Raji (cell line): Measurements from ENCODE around the gene MGAT5B.

ENCODE experiments used
- POLR2A ChIP-seq: IDR thresholded peaks from 2 replicates; pipeline ENCODE4 v1.6.1; 2011; ENCODE audit warnings: low read depth, low read length, control low read depth; ENCODE audit not compliant: insufficient read depth

MGAT5B gene

DNA sequence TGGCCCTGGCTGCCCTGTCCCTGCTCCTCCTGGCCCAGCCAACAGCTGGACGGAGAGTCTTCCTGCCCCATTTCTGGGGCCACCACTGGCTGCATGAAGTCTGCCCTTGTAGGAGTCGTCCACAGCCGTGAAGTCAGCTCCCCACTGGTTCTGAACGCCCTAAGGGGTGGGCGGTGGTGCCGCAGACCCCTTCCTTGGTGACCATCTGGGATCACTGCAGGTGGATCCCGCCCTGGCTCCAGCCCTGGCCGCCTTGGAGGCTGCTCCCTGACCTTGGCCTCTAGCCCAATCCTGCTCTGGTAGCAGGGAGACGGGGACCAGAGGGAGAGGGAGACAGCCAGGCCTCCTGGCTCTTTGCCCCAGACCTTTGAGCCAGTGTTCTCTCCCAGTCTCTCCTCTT, 35.4 kb downstream of the MGAT5B start:
- no peak for TF ChIP-seq POLR2A

DNA sequence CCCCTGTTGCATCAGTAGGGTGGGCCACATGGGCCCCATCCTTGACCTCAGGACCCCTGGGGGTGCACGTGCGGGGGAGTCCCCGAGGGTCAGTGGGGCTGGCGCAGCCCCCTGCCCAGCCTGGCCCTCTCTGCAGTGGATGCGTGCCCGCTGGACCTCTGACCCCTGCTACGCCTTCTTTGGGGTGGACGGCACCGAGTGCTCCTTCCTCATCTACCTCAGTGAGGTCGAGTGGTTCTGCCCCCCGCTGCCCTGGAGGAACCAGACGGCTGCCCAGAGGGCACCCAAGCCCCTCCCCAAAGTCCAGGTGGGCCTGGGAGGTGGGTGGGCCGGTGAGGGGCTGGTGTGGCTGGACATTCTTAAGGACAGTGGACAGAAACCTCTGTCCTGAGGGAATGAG, 35.9 kb downstream of the MGAT5B start:
- no peak for TF ChIP-seq POLR2A

DNA sequence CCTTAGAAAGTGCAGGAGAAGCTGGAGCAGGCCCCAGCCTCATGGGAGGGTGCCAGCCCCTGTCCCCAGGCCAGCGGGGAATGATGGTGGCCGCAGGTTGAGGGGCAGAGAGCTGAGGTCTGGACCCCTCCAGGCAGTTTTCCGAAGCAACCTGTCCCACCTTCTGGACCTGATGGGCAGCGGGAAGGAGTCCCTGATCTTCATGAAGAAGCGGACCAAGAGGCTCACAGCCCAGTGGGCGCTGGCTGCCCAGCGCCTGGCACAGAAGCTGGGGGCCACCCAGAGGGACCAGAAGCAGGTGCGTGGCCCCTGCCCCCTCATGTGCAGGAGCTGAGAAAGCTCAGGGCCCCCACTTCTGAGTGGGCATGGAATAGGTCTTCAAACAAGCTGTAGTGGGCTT, 36.8 kb downstream of the MGAT5B start:
- no peak for TF ChIP-seq POLR2A

DNA sequence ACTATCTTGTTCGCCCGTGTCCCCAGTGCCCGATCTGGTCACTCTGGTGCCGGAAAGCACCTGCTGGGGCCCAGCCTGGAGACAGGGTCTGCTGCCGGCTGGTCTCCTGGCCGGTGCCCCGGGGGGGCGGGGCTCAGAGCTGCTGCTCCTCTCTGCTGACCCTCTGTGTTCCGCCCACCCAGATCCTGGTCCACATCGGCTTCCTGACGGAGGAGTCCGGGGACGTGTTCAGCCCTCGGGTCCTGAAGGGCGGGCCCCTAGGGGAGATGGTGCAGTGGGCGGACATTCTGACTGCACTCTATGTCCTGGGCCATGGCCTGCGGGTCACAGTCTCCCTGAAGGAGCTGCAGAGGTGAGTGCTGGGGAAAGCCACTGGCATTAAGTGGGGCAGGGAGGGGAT, 37.6 kb downstream of the MGAT5B start:
- TF ChIP-seq POLR2A = no peak

DNA sequence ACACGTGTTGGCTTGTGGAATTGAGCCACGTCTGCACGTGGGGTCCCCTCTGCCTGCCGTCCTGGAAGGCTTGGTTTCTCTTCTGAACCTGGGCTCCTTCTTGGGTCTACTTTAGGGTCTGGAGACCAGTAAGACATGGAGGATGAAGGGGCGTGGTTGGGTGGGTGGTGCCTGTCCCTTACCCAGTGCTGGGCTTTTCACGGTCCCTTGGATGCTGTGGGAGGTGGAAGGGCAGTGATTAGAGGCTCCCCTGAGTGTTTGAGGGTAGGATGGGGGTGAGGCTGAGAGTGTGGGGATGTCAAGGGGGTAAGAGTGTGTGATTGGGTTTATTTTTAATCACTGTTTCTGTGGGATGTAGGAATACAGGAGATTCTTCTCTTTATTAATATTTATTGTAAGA, 38.3 kb downstream of the MGAT5B start:
- no peak for TF ChIP-seq POLR2A

DNA sequence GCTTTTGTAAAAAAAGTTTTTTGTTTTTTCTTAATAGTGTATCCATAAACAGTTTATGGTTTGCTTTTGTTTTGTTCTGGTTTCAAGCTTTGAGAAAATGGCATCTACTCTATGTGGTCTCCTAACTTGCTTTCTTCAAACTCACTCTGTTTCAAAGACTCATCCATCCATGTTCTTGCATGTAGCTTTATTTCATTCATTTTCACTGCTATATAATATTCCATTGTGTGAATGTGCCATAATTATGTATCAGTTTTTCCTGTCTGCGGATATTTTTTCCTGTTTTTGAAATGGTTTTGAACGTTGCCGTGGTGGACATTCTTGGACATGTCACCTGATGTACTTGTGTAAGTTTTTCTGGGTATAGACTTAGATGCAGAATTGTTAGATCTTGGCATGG, 39.1 kb downstream of the MGAT5B start:
- no peak for TF ChIP-seq POLR2A

DNA sequence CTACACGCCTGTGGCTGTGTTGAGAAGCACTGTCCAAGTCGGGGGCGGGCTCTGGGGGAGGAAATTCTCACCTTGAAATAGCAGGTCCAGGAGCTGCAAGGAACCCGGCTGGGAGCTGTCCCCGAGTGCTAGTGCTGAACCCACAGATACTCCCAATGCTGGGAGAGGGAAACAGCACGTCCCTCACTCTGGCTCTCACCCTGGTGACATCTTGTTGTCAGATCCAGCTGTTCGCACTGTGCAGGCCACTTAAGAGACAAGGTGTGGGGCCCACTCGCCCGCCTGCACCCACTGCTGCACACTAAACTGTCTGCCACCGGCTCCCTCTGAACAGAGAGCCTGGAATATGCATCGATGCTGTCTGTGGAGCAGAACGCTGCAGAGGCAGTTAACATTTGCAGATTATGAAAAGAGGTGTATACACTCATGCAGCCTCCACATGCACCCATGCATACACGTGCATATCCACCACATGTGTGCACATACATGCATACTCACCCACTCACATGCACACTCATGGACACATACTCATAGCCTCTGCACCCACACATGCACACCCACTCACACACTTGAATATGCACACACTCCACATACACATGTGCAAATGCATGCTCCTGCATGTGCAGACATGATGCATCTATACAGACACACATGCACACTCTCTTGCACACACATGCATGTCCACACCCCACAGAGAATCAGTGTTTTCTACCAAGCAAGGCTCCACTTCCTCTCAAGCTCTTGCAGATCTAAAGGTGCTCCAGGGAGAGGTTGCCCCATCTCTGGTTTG, 42.0 kb downstream of the MGAT5B start:
- no peak for TF ChIP-seq POLR2A

DNA sequence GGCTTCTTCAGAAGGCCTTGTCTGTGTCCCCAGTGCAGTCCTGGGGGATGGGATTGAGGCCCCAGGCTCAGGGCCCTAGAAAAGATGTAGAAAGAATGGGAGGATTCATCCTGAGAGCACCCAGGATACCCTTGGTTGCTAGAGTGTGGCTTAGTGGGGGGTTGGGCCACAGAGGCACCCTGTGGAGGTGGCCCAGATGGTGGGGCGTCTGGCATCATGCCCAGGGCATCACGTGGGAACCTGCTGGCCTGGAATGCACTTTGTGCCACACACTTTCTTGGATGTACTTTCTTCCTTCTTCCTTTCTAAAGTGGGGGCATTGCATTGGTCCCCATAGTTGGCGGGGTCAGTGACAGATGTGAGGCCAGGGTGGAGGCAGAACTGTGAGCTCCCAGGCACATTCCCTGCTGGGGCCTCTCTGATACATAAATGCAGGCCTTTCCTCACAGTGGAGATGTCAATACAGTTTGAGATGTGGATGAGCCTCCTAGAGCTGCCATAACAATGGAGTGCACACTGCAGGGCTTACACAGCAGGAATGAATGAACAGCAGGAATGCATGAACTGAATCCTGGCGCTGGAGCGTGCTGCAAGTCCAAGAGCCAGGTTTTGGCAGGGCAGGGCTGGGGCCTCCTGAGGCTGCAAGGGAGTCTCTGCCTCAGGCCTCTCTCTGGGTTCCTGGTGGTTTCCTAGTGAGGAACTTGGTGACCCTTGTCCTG, 43.3 kb downstream of the MGAT5B start:
- TF ChIP-seq POLR2A = no peak

DNA sequence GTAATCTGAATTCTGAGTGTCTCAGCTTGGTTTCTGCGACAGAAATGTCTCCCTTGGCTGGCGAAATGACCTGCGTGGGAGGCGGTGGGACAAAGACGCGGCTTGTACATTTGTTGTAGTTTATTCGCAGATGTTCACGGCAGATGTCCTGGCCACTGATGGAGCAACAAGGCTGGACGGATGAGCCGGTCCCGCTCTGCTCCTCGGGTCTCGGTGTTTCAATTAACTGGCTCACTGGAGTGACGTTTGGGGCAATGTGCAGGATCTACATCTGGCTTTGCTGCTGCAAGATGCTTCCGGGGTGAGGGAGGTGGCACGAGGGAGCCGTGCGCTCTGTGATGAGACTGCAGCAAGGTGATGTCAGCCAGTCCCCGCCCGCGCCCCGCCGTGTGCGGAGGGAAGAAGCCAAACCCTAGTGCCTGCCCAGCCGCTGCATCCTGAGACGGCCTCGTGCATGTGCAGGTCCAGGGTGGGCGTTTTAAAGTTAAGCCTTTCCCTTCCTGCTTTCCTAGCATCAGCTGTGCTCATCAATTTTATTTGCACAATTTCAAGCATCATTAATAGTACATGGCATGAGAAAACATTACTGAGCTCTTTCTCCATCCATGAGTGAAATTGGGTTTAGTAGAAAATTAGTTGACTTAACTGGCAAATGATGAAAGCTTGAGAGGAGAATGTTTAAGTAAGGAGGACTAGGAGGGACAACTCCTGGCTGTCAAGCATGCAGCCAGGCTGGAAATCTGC, 44.4 kb downstream of the MGAT5B start:
- no peak for TF ChIP-seq POLR2A

DNA sequence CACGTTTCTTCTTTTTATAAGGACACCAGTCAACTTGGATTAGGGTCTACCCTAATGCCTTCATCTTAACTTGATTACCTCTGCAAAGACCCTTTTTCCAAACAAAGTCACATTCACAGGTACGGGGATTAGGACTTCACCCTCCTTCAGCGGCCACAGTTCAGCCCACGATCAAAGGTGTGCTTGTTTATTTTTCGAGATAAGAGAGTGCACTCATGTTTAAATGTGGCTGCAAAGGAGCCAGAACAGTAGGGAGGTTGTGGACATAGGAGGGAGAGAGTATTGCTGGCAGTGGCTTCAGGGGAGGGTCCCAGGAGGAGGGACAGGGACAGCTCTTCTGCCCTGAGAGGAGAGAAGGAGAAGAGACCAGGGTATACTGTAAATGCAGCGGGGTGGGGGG, 46.7 kb downstream of the MGAT5B start:
- TF ChIP-seq POLR2A = no peak

DNA sequence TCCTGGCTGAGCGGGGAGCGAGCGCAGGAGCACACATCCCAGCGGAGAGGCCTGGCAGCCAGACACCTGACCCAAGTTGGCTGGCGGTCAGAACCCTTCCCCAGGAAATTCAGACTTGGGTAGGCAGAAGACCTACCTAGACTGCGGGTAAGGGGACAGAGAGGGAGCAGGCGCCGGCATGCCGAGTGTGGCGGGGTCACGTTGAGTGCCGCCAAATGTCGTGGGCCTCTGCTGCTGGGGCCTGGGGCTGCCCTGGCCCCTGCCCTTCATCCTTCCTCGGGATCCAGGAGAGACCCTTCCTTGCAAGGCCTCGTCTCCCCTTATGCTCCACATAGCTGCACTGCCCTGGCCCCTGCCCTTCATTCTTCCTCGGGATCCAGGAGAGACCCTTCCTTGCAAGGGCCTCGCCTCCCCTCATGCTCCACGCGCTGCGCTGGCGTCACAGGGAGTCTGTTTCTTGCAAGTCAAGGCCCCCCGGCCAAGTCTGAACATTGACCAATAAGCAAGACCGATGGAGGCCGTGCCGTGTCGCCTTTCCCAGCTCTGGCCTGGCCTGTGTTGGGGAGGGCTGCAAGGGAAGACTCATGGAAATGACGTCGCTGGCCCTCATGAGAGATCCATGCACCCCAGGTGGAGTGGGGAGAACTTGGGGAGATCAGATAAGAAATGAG, 47.8 kb downstream of the MGAT5B start:
- TF ChIP-seq POLR2A = no peak

DNA sequence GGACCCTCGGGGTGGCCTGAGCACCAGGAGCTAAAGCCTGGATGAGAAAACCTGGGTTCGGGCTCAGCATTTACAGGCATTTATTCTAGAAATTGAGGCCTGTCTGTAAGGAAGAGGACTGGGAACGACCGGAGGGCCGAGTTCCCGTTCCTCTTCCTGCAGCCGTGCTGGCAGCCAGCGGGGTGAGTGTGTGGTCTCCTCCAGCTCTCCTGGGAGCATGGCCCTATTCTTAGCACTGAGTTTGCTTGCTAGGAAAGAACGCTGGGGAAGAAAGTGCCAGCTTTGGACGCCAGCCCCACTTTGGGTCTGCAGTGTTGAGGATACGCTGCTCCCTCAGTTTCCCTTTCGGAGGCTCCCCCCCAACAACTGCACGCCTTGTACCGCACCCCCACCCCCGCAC, 49.6 kb downstream of the MGAT5B start:
- TF ChIP-seq POLR2A = no peak

DNA sequence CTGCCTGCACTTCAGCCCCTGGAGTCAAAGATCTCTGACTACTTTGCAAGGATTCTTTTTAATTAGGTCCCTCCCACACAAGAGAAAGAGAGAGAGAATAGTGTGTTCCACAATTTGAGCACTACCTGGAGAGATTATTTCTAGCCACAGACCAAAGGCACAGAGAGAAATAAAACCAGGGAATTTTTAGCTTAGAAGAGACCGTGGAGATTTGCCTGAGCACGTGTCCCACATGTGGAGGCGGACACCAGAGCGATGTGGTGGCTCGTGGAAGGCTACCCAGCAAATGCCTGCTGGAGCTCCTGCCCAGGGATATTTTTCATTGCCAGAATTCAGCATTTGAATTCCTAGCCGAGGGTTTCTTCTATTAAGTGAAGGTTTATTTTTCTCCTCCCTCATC, 50.6 kb downstream of the MGAT5B start:
- no peak for TF ChIP-seq POLR2A

DNA sequence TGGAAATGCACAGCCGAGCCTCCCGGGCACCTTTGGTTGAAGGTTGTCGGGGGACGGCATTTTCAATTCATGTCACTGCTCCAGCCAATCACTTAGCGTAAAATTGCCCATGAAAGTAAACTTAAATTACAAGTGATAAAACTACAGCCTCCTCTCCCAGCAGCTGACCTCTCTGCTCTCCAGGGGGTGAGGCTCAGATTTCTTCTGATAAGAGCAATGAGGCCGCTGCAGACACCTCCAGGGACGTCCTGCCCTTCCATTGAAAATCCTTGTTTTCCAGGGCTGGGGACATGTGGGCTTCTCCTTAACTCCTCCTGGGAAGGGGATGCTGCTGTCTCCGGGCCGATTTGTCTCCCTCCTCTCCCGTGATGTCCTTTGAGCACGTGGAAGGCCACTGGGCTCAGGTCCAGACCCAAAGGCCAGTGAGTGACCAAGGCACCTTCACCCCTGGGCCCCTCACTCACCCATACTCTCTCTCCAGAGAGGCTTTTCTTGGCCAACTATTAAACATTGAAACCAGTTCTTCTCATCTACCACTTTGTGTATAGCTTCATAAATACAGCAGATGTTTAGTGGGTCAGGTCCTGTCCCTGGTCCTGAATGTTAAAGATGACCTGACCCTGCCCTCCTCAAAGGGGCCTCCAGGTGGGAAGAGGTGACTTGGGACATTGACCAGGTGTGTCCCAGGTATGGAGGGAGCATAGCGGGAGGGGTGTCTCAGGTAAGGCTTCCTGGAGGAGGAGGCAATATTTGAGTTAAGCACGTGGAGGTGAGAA, 52.3 kb downstream of the MGAT5B start:
- no peak for TF ChIP-seq POLR2A
